ENCODE data around the gene POU3F2.

POU3F2 gene

DNA sequence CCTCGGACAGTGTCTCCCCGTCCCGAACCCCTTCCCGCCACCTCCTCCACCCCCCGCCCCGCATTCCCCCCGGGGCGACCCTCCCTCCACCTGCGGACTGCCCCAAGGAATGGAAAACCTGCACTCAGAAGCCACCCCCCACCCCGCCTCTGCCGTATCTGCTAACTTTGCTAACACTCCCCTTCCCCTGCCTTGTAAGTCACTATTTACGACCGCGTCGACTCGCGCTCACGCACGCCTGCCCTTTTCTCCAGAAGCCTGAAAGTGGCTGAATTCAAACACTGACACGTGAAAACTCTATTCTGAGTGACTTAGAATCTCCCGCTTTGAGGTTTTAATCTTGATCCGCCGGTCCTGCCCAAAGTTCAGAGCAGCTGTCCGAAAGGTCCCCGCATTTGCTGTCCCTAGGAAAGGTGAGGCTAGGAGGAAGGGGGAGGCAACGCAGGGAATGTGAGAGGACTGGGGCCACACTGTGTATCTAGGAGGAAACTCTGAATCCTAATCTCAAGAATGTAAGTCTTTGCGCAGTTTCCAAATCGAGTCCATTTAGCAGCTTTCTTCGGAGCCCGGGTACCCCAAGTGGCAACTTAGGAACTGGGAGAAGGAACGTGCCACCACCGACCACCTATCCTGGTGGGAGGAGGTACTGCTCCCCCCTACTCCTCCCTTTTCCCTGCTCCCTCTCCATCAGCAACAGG lies 9.3 kb upstream of the POU3F2 start:
- H3K4me1 ChIP-seq (ENCODE audit: control insufficient read depth, insufficient read depth, low read length) = peaks cover 11% of the 10 kb centered on the region
- CTCF ChIA-PET = no interaction called here
- TF ChIP-seq ZNF777 (tag by site-specific recombination; IDR thresholded peaks at IDR 0.05; ENCODE audit: borderline replicate concordance) = no peak
- TF ChIP-seq, protein P1, sequence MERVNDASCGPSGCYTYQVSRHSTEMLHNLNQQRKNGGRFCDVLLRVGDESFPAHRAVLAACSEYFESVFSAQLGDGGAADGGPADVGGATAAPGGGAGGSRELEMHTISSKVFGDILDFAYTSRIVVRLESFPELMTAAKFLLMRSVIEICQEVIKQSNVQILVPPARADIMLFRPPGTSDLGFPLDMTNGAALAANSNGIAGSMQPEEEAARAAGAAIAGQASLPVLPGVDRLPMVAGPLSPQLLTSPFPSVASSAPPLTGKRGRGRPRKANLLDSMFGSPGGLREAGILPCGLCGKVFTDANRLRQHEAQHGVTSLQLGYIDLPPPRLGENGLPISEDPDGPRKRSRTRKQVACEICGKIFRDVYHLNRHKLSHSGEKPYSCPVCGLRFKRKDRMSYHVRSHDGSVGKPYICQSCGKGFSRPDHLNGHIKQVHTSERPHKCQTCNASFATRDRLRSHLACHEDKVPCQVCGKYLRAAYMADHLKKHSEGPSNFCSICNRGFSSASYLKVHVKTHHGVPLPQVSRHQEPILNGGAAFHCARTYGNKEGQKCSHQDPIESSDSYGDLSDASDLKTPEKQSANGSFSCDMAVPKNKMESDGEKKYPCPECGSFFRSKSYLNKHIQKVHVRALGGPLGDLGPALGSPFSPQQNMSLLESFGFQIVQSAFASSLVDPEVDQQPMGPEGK (tag by site-specific recombination; IDR thresholded peaks at IDR 0.05) = peak; percentile 1; the same call in 1 of the 2 replicates
- TF ChIP-seq FEZF1 (tag by site-specific recombination; IDR thresholded peaks at IDR 0.05) = 0 out of 2 replicates have a peak, but pooled peaks have one; percentile 3
- no peak for TF ChIP-seq ZNF423 (tag by site-specific recombination; IDR thresholded peaks at IDR 0.05)
- TF ChIP-seq ZNF426 (tag by site-specific recombination; IDR thresholded peaks at IDR 0.05) = no peak
- TF ChIP-seq SCRT1 (tag by site-specific recombination; IDR thresholded peaks at IDR 0.05; ENCODE audit: borderline replicate concordance) = 0 out of 2 replicates have a peak, but pooled peaks have one; percentile 85
- H3K4me3 ChIP-seq (ENCODE audit: low read depth, low read length) = peak overlapping the region; percentile 49
- H3K27ac ChIP-seq (ENCODE audit: extremely low read depth, low read depth, low read length) = peak overlapping the region; percentile 92
- no peaks in the 10 kb centered on the region for H3K9me3 ChIP-seq (ENCODE audit: control insufficient read depth, insufficient read depth, low read depth, low read length)
- POLR2A ChIA-PET = interaction anchor here (1.5 kb wide), 1 partner anchor 9 kb away, joined by 7 read pairs; the partner anchor contains the start of gene POU3F2
- no peaks in the 10 kb centered on the region for H3K36me3 ChIP-seq (ENCODE audit: control insufficient read depth in 2 of 2, insufficient read depth in 1 of 2, low read length in 2 of 2)

DNA sequence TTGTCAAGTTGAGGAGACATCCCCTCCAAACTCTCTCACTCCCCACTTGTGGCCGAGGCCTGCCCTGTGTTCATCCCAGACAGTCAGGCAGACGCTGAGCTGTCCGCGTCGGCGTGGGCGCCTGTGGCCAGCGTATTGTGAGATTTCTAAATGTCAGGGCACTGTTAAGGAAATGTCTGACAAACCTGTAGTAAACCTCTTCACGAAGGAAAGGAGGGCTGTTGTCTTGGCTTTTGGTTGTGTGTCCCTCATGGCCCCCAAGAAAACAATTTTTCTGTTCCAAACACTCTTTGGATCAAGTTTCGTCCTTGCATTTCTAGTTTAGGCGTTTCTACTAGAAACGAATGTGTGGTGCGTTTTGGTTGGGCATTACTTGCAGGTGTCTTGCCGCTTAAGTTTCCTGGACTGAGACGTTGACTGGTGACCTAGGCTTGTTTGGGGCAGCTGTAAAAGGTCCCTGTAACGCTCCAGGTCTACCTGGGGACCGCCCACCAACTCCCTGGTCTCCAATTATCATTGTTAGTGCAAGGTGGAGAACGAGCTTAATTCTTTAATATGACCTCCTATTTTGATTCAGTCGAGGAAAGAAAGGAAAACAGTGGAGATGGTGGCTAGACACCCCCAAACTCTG lies 8.7 kb upstream of the POU3F2 start:
- H3K36me3 ChIP-seq (ENCODE audit: control insufficient read depth in 2 of 2, insufficient read depth in 1 of 2, low read length in 2 of 2) = no peaks in the 10 kb centered on the region
- no peaks in the 10 kb centered on the region for H3K9me3 ChIP-seq (ENCODE audit: control insufficient read depth, insufficient read depth, low read depth, low read length)
- POLR2A ChIA-PET = interaction anchor here (1.5 kb wide), 1 partner anchor 9 kb away, joined by 7 read pairs; the partner anchor contains the start of gene POU3F2
- H3K27ac ChIP-seq (ENCODE audit: extremely low read depth, low read depth, low read length) = 0 out of 2 replicates have a peak overlapping the region, but pooled peaks have one; percentile 92
- TF ChIP-seq SCRT2 (tag by site-specific recombination; IDR thresholded peaks at IDR 0.05) (peak; percentile 97), ZSCAN30 (tag by site-specific recombination; IDR thresholded peaks at IDR 0.05) (no peak)
- peaks cover 11% of the 10 kb centered on the region for H3K4me1 ChIP-seq (ENCODE audit: control insufficient read depth, insufficient read depth, low read length)
- H3K4me3 ChIP-seq (ENCODE audit: low read depth, low read length) = no peak overlapping the region
- CTCF ChIA-PET = no interaction called here

DNA sequence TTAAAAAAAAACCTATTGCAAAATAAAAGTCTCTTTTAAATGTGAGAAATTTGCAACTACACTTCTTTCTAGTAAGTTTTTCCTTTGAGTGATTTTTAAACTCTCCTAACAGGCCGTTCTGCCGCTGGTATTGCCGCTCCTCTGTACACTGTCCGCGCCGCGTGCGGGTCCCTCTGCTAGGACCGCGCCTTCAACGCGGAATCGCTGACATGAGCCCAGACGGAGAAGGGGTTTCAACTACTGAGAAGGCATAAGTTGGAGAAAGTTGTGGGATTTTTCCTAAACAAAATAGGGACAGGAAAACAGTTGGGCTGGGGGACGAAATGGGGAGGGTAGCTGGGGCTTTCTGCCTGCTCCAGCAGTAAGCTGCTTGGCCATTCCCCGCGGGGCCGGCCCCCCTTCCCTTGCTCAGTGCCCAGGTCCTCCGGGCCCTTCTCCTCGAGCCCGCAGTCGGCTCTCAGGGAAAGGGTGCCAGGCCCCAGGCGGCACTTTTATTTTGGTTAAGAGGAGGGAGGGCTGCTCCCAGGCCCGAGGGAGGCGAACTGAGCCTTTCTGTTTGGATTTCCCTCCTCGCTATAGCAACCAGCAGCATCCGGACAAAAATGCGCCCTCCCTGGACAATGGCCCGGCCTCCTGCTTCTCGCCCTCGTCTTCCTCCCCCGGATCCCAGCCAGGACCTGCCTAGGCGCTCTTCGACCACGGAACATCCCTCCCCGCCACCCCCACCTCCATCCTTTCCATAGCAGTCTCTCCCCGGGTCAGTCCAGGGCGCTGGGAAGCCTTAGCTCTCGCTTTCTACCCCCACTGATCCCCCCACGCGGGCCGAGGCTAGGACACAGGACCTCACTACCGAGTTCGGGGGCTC lies 6.8 kb upstream of the POU3F2 start:
- H3K9me3 ChIP-seq (ENCODE audit: control insufficient read depth, insufficient read depth, low read depth, low read length) = no peaks in the 10 kb centered on the region
- no peaks in the 10 kb centered on the region for H3K36me3 ChIP-seq (ENCODE audit: control insufficient read depth in 2 of 2, insufficient read depth in 1 of 2, low read length in 2 of 2)
- H3K4me3 ChIP-seq (ENCODE audit: low read depth, low read length) = no peak overlapping the region
- POLR2A ChIA-PET = no interaction called here
- CTCF ChIA-PET = interaction anchor here (0.5 kb wide), 1 partner anchor 293 kb away, joined by 4 read pairs; no protein-coding TSS in a partner anchor
- H3K4me1 ChIP-seq (ENCODE audit: control insufficient read depth, insufficient read depth, low read length) = peaks cover 11% of the 10 kb centered on the region
- H3K27ac ChIP-seq (ENCODE audit: extremely low read depth, low read depth, low read length) = no peak overlapping the region
- no peak for TF ChIP-seq ZNF621 (tag by site-specific recombination; IDR thresholded peaks at IDR 0.05)
- no peak for TF ChIP-seq ZIC2 (tag by site-specific recombination; IDR thresholded peaks at IDR 0.05)
- TF ChIP-seq ZNF341 (tag by site-specific recombination; IDR thresholded peaks at IDR 0.05; ENCODE audit: low read depth) = peak; percentile 53
- TF ChIP-seq ZFHX2 (tag by site-specific recombination; conservative IDR thresholded peaks at IDR 0.05) = peak; percentile 26; the same call in 1 of the 2 replicates
- TF ChIP-seq, protein P2, sequence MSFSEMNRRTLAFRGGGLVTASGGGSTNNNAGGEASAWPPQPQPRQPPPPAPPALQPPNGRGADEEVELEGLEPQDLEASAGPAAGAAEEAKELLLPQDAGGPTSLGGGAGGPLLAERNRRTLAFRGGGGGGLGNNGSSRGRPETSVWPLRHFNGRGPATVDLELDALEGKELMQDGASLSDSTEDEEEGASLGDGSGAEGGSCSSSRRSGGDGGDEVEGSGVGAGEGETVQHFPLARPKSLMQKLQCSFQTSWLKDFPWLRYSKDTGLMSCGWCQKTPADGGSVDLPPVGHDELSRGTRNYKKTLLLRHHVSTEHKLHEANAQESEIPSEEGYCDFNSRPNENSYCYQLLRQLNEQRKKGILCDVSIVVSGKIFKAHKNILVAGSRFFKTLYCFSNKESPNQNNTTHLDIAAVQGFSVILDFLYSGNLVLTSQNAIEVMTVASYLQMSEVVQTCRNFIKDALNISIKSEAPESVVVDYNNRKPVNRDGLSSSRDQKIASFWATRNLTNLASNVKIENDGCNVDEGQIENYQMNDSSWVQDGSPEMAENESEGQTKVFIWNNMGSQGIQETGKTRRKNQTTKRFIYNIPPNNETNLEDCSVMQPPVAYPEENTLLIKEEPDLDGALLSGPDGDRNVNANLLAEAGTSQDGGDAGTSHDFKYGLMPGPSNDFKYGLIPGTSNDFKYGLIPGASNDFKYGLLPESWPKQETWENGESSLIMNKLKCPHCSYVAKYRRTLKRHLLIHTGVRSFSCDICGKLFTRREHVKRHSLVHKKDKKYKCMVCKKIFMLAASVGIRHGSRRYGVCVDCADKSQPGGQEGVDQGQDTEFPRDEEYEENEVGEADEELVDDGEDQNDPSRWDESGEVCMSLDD (tag by site-specific recombination; IDR thresholded peaks at IDR 0.05) = no peak
- no peak for TF ChIP-seq GLI2 (tag by site-specific recombination; IDR thresholded peaks at IDR 0.05; ENCODE audit: borderline replicate concordance, low read depth)
- peak; percentile 64 for TF ChIP-seq MYNN (tag by site-specific recombination; IDR thresholded peaks at IDR 0.05; ENCODE audit: borderline replicate concordance)
- TF ChIP-seq, protein P3, sequence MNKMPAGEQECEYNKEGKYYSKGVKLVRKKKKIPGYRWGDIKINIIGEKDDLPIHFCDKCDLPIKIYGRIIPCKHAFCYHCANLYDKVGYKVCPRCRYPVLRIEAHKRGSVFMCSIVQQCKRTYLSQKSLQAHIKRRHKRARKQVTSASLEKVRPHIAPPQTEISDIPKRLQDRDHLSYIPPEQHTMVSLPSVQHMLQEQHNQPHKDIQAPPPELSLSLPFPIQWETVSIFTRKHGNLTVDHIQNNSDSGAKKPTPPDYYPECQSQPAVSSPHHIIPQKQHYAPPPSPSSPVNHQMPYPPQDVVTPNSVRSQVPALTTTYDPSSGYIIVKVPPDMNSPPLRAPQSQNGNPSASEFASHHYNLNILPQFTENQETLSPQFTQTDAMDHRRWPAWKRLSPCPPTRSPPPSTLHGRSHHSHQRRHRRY (tag by site-specific recombination; IDR thresholded peaks at IDR 0.05) = no peak
- no peak for TF ChIP-seq ZNF214 (tag by site-specific recombination; IDR thresholded peaks at IDR 0.05; ENCODE audit: borderline replicate concordance)
- no peak for TF ChIP-seq ZNF157 (tag by site-specific recombination; IDR thresholded peaks at IDR 0.05)
- TF ChIP-seq GFI1B (tag by site-specific recombination; IDR thresholded peaks at IDR 0.05) = no peak
- no peak for TF ChIP-seq ZNF768 (tag by site-specific recombination; IDR thresholded peaks at IDR 0.05)
- peak; percentile 43 for TF ChIP-seq EGR2 (tag by site-specific recombination; IDR thresholded peaks at IDR 0.05; ENCODE audit: low read depth)
